Activated T-helper 1 cell treated with Interleukin-2 at 50 U/mL for 16 hours (primary cell): ENCODE data around the gene C16orf96.
A peak's percentile ranks its signal among the peaks of the same experiment; 100 is the strongest.

Experiments
- DNase-seq: peaks from one replicate; pipeline ENCODE4 v3.0.0-alpha.2; 2020; ENCODE audit warnings: low read depth

The C16orf96 gene

DNA sequence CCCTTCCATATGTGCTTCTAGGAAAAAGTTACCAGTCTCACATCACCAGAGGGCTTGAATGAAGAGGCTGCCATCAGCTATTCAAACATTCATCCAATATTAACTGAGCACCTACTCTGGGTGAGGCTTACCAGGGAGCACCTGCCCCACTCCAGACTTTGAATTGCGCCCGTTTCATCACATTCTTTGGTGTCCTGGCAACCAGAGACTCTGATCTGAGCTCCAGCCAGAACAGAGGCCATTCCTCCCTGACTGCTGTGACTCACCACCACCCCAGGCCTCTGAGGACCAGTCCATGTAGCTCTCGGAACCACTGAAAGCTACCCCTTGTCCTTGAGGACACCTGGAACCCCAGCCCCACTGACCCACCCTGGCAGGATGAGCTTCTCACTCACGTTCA lies at the start of gene C16orf96:
Gene C16orf96 (plus strand): TSS at position 229 of the 400 bp plus-strand sequence. CDS start 150 bp downstream, at position 379.
- no peak for DNase-seq

DNA sequence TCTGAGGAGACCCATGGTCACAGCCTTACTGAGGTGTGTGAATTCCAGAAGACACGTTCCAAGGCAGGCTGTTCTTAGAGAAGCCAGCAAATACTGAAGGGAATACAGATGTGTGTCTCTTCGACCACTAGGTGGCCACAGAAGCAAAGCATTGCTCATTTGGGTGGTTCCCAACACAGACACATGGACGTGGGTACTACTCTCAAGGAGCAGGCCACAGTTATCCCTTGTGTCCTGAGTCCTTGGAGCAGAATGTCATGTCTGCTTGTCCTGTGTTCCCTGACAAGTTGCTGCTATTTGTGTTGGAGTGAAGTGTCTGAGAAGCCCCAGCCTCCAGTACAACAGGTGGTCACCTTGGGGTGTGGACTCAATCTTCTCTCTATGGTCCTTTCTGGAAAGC lies 49.7 kb upstream of the C16orf96 start:
- peak; percentile 25 for DNase-seq

DNA sequence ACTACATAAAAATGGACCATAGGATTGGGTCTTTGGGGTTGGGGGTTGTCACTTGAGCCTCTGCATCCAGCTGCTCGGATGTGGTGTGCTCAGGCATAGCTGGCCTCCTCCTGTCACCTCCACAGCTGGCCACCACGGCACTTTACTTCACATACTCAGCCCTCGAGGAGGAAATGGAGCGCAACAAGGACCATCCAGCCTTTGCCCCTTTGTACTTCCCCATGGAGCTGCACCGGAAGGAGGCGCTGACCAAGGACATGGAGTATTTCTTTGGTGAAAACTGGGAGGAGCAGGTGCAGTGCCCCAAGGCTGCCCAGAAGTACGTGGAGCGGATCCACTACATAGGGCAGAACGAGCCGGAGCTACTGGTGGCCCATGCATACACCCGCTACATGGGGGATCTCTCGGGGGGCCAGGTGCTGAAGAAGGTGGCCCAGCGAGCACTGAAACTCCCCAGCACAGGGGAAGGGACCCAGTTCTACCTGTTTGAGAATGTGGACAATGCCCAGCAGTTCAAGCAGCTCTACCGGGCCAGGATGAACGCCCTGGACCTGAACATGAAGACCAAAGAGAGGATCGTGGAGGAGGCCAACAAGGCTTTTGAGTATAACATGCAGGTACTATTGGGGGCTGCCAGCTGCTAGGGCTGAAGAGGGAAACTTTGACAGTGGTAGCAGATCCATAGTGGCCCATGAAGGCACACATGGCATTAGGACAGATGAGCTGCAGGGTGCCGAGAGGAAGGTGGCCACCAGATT lies 48.4 kb upstream of the C16orf96 start:
- DNase-seq = no peak

DNA sequence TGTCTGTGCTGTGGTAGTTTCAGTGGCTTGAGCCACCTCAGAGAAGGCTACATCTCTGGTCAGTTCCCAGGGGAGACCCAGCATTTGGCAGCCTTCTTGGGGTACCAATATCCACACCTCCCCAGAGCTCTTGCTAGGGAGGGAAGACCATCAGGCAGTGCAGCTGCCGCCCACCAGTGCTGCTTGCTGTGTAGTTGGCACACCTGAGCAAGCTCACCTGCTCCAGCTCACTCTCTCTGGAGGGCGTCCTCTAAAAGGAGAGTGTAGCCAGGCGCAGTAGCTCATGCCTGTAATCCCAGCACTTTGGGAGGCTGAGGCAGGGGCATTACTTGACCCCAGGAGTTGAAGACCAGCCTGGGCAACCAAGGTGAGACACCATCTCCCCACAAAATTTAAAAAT lies 47.3 kb upstream of the C16orf96 start:
- no peak for DNase-seq

DNA sequence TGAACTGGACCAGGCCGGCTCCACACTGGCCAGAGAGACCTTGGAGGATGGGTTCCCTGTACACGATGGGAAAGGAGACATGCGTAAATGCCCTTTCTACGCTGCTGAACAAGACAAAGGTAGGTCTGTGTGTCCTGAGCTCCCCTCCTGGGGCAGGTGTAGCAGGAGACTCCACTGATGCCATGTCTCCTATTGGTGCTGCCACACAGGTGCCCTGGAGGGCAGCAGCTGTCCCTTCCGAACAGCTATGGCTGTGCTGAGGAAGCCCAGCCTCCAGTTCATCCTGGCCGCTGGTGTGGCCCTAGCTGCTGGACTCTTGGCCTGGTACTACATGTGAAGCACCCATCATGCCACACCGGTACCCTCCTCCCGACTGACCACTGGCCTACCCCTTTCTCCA lies 46.7 kb upstream of the C16orf96 start:
- DNase-seq = no peak

DNA sequence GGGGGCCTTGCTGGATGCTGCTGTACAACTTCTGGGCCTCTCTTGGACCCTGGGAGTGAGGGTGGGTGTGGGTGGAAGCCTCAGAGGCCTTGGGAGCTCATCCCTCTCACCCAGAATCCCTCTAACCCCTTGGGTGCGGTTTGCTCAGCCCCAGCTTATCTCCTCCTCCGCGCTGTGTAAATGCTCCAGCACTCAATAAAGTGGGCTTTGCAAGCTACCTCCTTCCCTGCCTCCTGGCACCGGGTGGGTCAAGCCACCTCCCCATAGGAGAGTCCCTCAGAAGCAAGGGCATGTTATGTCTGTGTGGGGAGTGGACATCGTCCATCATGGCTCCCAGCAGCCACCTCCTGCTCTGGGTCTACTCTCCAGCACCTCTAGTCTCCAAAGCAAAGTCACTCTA lies 46.0 kb upstream of the C16orf96 start:
- no peak for DNase-seq

DNA sequence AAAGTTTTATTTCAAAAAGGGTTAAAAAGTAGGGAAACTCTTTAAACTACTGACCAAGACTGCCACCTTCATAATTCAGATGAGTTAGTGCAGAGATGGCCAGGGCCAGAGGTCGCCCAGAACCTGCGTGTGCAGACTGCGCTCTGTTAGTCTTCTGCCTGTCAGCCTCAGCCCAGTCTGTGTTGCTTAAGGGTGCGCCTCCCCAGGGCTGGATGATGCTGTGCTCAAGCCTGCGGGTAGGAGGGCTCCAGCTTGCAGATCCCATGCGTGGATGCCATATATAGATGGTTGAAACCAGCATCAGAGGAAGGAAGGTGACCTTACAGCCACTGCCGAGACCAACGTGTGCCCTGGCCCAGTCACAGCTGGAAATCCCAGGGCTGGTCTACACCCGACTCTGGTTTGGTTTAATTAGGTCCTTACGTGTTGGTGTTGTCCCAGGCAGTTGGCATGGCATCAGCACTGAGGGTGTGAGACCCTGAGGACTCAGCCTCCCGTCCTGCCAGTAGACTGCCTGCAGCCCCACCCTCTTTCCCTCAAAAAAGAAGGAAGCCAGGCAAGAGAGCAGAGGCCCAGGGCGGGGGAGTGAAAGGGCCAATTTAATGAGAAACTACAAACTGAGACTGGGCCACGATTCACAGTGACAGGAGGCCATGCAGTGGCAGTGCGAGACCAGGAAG lies 45.3 kb upstream of the C16orf96 start:
- no peak for DNase-seq

DNA sequence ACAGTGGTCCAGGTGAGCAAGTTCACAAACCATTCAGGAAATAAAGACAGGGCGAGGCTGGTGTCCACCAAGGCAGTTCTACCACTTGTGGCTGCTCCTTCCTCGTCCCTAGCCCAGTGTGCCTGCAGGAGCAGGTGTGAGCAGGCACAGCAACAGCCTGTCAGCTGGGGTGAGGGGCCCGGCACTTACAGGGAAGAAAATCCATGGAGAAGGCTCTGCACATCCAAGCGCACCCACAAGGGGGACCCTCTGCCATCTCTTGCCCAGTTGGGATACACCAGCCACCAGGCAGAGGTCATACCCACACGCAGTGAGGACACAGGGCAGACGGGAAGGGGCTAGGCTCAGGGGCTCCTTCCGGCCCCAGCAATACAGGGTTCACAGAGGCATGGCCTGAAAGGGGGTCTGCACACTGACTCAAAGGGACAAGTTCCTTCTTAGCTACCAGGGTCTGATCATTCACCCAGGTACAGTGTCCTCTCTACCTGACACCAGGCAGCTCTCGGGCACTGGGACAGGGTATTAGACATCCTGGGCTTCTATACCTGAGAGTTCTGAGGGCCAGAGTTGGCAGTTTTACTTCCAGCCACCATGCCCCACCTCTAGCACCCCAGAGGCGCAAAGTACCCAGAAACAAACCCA lies 44.6 kb upstream of the C16orf96 start:
- DNase-seq = no peak

DNA sequence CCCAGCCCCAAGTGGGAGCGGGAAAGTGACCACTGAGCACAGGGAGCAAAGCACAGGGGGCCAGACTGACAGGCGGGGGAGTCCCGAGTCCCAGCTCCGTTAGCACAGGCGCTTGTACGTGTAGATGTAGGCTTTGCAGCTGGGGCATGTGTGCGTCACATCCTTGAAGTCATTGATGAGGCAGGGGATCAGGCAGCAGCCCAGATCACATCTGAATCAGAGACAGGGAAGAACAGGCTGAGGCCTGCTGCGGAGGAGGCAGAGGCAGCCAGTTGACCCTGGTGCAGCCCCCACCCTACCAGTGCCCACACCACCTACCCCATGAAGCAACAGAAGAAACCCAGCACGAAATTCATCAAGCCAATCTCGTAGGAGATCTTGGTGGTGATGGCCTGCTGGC lies 43.7 kb upstream of the C16orf96 start:
- no peak for DNase-seq

DNA sequence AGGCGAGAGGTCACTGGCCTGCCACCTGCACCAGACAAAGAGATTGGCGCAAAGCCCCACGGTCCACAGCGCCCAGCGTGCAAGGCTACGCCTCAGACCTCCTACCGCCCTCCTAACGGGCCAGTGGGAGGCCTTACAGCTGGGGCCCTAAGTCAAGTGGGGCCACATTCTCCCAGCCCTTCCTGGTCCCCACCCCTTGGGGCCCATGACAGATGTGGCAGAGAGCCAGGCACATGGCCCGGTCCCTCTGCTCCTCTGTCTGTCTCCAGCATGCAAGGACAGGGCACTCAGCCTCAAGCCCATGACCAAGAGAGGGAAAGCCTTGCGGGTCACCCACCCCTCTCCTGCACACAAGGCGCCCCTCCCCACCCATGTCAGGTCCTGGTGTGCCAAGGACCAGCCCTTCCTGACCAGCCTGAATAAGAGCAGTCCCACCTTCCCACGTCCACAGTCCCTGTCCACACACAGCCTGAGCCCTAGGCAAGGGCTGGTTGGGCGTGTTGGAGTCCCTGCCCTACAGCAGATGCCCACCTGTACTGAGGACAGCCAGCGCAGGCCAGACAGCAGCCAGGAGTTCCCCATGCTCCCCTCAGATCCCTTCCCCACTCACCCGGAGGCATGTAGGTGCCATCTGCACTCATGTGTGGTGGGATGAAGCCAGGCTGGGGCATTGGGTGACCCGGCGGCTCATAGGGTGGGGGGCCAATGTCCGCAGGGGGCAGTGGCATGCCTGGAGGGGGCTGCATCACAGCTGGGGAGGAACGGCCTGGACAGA lies 42.9 kb upstream of the C16orf96 start:
- DNase-seq = no peak

DNA sequence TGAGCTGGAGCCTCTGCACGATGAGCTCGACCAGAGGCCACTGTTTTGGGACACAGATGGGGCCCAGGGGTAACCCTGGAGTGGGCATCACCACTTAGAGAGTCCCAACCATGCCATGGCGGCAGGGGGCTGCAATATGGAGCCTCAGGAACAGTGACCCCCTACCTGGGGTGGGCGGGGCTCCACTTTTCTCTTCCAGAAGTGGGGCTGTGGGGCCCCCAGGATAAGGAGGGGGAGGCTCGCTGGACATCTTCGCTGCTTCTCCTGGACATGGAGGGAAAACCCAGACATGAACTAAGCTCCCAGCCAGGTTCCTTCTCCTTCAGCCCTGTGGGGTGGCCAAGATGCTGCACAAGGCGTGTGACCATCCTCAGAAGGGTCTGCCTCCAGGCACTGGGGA lies 42.3 kb upstream of the C16orf96 start:
- no peak for DNase-seq

DNA sequence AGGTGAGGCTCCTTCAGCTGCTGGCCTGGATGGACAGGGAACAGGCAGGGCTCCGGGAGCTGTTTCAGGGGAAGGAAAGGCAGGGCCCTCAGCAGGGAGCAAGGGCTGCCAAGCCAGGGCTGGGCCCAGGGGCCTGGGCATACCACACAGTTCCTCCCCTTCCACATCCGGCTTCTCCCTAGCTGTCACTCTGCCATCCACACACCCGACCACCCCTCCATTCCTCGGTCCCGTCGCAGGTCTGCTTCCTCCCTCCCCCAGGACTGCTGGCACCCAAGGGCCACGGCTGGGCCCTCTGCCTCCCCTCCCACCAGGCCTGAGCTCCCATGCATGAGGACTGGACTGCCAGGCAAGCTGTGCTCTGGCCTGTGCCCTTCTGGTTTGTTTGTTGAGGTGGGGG lies 41.5 kb upstream of the C16orf96 start:
- no peak for DNase-seq

DNA sequence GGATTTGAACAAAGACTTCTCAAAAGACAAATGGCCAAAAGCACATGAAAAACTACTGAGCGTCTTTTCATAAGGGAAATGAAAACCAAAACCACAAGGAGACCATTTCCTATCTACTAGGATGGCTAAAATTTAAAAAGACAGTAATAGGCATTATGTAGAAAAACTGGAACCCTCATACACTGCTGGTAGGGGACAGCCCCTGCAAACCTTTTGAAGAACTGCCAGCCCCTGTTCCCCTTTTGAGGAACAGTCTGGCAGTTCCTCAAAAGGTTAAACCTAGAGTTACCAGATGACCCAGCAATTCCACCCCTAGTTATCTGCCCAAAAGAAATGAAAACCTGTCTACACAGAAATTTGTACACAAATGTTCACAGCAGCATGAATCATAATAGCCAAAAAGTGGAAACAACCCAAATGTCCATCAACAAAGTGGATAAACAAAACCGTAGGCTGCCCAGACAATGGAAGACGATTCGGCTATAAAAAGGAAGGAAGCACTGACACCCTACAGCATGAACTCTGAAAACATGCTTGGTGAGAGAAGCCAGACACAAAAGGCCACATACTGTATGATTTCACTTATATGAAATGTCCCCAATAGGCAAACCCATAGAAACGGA lies 40.4 kb upstream of the C16orf96 start:
- no peak for DNase-seq

DNA sequence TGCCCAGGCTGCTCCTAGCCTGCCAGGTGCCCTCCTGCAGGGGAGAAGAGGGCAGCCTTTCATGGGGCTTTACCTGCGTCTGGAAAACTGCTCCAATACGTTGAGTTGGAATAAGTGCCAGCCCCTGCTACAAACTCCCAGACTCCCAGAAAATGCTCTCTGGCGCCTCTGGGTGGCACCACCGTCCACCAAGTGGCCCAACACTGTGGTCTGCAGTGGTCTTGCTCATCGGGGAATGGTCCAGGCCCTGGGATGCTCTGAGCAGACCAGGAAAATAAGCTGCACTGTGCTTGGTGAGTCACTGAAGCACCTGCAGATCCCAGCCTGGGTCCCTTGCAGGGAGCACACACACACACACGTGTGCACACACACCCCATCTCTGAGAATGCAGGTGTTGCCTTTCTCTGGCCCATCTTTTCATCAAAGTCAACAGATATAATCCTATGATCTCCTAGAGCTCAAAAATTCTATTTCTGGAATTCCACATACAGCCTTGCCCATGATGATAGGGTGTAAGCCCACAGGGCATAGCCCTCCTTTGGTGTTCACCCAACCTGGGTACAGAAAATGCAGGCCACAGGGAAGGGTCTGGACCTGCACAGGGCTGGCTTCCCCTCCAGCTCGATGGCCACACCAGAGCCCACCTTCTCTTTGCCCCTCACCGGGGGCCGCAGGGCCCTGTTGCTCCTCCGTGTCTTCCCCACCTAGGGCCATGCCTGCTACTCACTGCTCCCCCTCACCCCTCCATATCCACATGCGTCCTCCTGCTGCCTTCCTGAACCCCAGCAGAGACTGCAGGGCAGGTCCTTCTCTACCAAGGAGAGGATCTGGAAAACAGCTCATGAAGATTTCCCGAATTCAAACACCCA lies 38.1 kb upstream of the C16orf96 start:
- DNase-seq = no peak

DNA sequence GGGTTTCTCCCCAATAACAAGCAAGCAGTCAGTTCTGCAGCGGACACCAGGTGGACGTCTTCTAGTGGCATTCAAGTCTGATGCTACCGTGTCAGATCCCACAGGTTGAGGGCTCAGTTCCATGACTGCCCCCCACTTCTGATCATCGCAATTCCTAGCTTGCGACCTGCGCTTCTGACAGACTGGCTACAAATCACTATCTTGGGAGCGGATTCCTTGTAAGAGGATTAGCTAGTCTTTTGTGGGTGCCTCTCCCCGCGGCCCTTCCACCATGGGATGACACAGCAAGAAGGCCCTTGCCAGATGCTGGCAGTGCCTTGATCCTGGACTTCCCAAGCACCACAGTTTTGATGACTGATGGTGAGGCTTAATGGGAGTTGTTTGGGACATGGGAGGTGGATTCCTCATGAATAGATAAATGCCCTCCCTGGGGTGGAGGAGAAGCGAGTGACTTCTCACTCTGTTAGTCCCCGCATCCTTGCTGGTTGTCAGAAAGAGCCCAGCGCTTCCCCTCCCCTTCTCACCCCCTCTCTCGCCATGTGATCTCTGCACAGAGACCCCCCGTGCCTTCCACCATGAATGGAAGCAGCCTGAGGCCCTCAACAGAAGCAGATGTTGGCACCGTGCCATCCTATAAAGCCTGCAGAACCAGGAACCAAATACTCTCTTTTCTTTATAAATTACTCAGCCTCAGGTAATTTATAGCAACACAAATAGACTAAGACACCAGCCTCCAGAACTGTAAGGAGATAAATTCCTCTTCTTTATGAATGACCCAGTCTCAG lies 36.7 kb upstream of the C16orf96 start:
- DNase-seq = no peak

DNA sequence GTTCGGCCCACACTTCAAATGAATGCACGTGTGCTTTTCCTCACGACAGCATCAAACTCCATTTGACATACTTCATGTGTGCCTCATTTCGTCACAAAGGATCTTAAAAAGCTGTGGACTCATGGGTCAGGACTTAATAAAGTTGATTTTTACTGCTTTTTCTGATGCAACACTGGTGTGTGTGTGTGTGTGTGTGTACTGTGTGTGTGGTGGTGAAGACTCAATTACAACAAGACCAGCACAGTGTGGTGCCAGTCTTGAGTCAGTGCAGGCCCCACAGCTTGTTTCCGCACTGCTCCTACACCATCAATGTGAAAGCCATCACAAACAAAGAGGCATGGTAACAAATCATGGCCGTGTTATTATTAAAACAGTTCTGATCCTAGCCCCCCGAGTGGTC lies 35.2 kb upstream of the C16orf96 start:
- DNase-seq = no peak

DNA sequence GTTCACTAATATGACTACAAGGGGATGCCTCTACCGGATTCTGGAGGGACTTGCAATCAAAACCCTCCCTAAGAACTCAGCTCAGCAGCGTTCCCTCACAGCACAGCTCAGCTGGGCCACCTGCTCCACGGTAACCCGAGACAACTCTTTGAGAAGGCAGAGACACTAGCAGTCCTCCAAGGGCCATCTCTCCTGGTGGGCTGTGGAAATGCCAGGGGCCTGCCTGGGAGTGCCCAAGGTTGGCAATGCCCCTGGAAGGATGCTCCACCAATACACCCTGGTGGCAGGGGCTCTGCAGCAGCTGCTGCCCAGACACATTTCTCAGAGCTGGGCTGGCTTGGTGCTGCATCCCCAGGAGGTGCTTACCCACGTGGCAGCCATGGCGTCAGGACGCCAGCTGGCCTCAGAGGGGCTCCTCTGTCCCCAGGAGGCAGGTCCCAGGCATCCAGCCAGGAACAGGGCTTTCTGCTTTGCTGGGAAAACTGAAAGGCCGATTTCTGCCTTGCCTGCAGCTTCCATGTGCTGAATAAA lies 34.0 kb upstream of the C16orf96 start:
- DNase-seq = no peak

DNA sequence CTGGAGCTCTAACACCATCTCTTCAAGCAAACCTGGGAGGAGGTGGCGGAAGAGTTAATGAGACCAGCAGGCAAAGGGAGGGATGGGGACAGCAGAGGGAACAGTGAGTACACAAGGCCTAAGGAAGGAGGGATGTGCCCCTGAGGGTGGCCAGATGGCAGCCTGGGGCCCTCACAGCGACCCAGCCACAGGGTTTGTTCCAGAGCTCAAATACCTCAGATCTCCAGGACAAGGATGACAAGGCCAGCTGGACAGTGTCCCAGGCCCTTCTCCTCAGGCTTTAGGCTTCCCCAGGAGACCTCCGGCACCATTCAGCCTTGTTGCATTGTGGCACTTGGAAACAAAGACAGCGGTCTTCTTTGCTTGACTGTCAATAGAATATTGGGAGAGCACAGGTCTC lies 32.5 kb upstream of the C16orf96 start:
- DNase-seq = no peak

DNA sequence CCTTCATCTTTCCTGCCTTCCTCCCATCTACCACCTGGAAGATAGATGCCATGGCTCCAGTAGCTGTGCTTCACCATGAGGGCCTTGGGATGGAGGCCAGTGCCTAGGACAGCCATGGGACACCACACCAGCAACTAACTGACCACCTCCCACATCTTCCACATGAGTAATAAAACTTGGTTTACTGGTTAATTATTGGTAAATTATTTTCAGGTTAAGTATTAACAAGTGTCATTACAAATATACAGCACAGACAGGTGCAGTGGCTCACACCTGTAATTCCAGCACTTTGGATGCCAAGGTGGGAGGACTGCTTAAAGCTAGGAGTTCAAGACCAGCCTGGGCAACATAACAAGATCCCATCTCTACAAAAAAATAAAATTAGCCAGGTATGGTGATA lies 31.6 kb upstream of the C16orf96 start:
- DNase-seq = no peak

DNA sequence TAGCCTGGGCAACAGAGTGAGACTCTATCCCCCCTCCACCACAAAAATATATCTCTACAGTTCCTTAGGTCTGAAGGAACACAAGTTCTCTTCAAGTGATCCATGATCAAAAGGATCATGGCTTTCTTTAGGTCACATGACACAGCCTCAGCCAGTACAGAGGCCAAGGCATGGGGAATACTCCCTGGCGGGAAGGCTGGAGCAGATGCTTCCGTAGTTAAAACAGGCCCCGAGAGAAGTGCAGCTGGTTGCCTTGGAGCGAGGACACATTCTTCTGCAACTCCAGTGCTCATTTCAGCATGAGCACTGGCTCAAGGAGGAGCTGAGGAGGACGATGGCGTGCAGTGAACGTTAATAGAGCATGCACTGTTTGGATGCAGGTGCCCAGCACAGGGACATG lies 31.1 kb upstream of the C16orf96 start:
- DNase-seq = no peak
